ENCODE results near the gene ZNF710.
A peak's percentile ranks its signal among the peaks of the same experiment; 100 is the strongest.

ZNF710 gene

DNA sequence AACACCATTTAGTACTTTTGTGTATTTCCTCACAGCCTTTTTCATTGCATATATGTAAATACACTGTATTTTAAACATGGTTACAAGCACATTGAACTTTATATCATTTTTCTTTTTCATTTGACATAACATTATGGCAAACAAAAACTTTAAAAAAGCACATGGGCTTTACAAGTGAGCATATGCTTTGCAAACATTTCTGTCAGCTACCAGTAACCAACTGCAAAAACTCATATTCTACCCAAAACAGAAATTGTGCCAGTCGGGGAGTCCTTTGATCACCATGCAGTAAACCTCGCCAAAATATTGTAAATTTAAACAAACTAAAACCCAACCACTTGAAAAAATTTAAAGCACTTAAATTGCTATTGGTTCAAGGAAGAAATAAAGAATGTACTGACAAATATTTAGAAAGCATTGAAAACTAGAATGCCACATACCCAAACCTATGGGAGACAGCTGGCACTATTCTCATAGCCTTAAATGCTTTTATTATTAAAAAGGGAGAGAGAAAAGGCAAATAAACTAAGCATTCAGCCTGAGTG, 24.4 kb downstream of the ZNF710 start:
- no peak for DNase-seq (ENCODE audit: low read depth in 1 of 2, low spot score in 1 of 2)
- Histone ChIP-seq H3K27me3 (ENCODE audit: insufficient read depth, poor library complexity, severe bottlenecking) (no peaks in the 10 kb centered on the region), H3K27ac (replicated peaks) (peak overlapping the region; percentile 9; the same call in 1 of the 2 replicates), H3K4me3 (replicated peaks; ENCODE audit: insufficient read depth, low read length) (no peak overlapping the region)
- TF ChIP-seq, protein P1, sequence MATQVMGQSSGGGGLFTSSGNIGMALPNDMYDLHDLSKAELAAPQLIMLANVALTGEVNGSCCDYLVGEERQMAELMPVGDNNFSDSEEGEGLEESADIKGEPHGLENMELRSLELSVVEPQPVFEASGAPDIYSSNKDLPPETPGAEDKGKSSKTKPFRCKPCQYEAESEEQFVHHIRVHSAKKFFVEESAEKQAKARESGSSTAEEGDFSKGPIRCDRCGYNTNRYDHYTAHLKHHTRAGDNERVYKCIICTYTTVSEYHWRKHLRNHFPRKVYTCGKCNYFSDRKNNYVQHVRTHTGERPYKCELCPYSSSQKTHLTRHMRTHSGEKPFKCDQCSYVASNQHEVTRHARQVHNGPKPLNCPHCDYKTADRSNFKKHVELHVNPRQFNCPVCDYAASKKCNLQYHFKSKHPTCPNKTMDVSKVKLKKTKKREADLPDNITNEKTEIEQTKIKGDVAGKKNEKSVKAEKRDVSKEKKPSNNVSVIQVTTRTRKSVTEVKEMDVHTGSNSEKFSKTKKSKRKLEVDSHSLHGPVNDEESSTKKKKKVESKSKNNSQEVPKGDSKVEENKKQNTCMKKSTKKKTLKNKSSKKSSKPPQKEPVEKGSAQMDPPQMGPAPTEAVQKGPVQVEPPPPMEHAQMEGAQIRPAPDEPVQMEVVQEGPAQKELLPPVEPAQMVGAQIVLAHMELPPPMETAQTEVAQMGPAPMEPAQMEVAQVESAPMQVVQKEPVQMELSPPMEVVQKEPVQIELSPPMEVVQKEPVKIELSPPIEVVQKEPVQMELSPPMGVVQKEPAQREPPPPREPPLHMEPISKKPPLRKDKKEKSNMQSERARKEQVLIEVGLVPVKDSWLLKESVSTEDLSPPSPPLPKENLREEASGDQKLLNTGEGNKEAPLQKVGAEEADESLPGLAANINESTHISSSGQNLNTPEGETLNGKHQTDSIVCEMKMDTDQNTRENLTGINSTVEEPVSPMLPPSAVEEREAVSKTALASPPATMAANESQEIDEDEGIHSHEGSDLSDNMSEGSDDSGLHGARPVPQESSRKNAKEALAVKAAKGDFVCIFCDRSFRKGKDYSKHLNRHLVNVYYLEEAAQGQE (IDR thresholded peaks at IDR 0.05; ENCODE audit: insufficient replicate concordance, low read depth) = no peak
- TF ChIP-seq SPI1 (IDR thresholded peaks at IDR 0.05; ENCODE audit: borderline replicate concordance, low read depth) (no peak), GABPA (IDR thresholded peaks at IDR 0.05; ENCODE audit: low read depth) (no peak), POLR2AphosphoS5 (IDR thresholded peaks at IDR 0.05; ENCODE audit: low read depth) (no peak)
- TF ChIP-seq, protein P2, sequence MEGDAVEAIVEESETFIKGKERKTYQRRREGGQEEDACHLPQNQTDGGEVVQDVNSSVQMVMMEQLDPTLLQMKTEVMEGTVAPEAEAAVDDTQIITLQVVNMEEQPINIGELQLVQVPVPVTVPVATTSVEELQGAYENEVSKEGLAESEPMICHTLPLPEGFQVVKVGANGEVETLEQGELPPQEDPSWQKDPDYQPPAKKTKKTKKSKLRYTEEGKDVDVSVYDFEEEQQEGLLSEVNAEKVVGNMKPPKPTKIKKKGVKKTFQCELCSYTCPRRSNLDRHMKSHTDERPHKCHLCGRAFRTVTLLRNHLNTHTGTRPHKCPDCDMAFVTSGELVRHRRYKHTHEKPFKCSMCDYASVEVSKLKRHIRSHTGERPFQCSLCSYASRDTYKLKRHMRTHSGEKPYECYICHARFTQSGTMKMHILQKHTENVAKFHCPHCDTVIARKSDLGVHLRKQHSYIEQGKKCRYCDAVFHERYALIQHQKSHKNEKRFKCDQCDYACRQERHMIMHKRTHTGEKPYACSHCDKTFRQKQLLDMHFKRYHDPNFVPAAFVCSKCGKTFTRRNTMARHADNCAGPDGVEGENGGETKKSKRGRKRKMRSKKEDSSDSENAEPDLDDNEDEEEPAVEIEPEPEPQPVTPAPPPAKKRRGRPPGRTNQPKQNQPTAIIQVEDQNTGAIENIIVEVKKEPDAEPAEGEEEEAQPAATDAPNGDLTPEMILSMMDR (IDR thresholded peaks at IDR 0.05; ENCODE audit: insufficient read depth, low read length) = no peak

DNA sequence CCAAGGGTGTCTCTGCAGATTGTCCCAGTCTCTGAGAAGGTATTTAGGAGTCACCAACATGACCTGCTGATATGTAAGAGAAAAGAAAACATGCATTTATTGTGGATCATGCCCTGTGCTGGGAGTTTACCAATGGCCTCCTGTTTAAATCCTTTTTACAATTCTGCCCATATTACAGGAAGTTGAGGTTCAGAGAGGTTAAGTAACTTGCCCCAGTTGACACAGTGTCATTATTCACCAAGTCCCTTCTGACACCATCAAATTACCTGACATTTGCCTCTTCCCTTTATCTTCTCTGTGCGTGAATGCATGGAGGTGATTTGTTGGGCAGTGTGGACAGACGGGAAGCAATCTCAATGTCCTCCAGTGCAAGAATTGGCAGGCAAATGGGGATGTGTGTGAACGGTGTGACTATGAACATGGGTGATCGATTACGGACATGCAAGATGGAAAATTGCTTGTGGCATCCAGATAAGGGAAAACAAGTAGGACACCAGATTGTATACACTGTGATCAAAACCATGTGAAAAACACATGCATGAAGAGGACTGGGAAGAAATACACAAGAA, 27.3 kb downstream of the ZNF710 start:
- Histone ChIP-seq H3K27ac (replicated peaks) (no peak overlapping the region; the same call in 1 of the 2 replicates), H3K27me3 (ENCODE audit: insufficient read depth, poor library complexity, severe bottlenecking) (no peaks in the 10 kb centered on the region), H3K4me3 (replicated peaks; ENCODE audit: insufficient read depth, low read length) (no peak overlapping the region)
- DNase-seq (ENCODE audit: low read depth in 1 of 2, low spot score in 1 of 2) = no peak
- TF ChIP-seq POLR2AphosphoS5 (IDR thresholded peaks at IDR 0.05; ENCODE audit: low read depth) (no peak), GABPA (IDR thresholded peaks at IDR 0.05; ENCODE audit: low read depth) (no peak), SPI1 (IDR thresholded peaks at IDR 0.05; ENCODE audit: borderline replicate concordance, low read depth) (no peak)
- TF ChIP-seq, protein P1 (IDR thresholded peaks at IDR 0.05; ENCODE audit: insufficient replicate concordance, low read depth) = no peak
- TF ChIP-seq, protein P2 (IDR thresholded peaks at IDR 0.05; ENCODE audit: insufficient read depth, low read length) = no peak

DNA sequence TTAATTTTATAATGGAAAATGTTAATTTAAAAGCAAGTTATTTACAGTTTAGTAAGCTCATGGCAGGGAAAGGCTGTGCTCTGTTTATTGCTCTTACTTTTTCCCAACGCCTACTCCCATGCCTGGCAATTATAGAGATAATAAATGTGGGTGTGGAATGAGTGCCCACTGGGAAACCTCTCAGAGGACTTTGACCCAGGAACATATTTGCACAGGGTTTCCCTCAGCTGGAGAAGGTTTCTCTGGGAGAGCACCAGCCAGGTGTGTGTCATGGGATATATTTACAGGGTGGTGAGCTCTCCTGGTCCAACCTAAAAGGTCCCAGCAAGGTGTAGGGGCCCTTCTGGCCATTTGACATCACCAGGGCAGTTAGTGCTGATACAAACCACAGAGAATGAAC, 27.9 kb downstream of the ZNF710 start:
- Histone ChIP-seq H3K4me3 (replicated peaks; ENCODE audit: insufficient read depth, low read length) (no peak overlapping the region), H3K27ac (replicated peaks) (peak overlapping the region; percentile 12; the same call in 1 of the 2 replicates), H3K27me3 (ENCODE audit: insufficient read depth, poor library complexity, severe bottlenecking) (no peaks in the 10 kb centered on the region)
- DNase-seq (ENCODE audit: low read depth in 1 of 2, low spot score in 1 of 2) = no peak
- TF ChIP-seq, protein P1 (IDR thresholded peaks at IDR 0.05; ENCODE audit: insufficient replicate concordance, low read depth) = no peak
- TF ChIP-seq, protein P2 (IDR thresholded peaks at IDR 0.05; ENCODE audit: insufficient read depth, low read length) = no peak
- TF ChIP-seq GABPA (IDR thresholded peaks at IDR 0.05; ENCODE audit: low read depth) (no peak), SPI1 (IDR thresholded peaks at IDR 0.05; ENCODE audit: borderline replicate concordance, low read depth) (no peak)

All from HL-60 (cell line).